Measurements from ENCODE around the gene HNRNPA0.

HNRNPA0 gene

DNA sequence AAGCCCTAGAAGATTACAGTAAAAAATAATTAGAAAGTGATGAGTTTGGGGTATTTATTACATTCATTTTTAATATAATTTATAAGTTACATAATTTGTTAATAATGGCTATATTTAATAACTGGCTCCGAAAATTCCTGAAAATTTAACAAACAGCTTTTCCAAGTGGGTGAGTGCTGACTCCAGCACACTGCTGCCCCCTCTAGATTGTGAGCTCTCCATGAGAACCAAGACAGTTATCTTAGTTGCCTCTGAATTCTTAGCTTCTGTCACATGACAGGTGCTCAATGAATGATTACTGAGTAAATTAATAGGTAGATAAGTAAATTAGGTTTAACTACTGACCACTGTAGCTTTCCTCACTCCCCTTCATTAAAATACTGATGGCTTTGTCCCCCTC, 26.1 kb downstream of the HNRNPA0 start:
- no peak for DNase-seq
- Histone ChIP-seq H3K9me3 (no peaks in the 10 kb centered on the region), H3K36me3 (no peaks in the 10 kb centered on the region), H3K4me3 (ENCODE audit: low read depth, low read length) (no peak overlapping the region), H3K27me3 (no peaks in the 10 kb centered on the region), H3K4me1 (no peaks in the 10 kb centered on the region)
- TF ChIP-seq, protein P1, sequence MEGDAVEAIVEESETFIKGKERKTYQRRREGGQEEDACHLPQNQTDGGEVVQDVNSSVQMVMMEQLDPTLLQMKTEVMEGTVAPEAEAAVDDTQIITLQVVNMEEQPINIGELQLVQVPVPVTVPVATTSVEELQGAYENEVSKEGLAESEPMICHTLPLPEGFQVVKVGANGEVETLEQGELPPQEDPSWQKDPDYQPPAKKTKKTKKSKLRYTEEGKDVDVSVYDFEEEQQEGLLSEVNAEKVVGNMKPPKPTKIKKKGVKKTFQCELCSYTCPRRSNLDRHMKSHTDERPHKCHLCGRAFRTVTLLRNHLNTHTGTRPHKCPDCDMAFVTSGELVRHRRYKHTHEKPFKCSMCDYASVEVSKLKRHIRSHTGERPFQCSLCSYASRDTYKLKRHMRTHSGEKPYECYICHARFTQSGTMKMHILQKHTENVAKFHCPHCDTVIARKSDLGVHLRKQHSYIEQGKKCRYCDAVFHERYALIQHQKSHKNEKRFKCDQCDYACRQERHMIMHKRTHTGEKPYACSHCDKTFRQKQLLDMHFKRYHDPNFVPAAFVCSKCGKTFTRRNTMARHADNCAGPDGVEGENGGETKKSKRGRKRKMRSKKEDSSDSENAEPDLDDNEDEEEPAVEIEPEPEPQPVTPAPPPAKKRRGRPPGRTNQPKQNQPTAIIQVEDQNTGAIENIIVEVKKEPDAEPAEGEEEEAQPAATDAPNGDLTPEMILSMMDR (IDR thresholded peaks at IDR 0.05; ENCODE audit: low read depth, low read length) = 0 out of 2 replicates have a peak, but pooled peaks have one; percentile 3

- H3K9me3 ChIP-seq = no peaks in the 10 kb centered on the region
- H3K4me3 ChIP-seq (ENCODE audit: low read depth, low read length) = no peak overlapping the region
- no peaks in the 10 kb centered on the region for H3K4me1 ChIP-seq
- no peaks in the 10 kb centered on the region for H3K36me3 ChIP-seq
- TF ChIP-seq, protein P1 (IDR thresholded peaks at IDR 0.05; ENCODE audit: low read depth, low read length) = no peak
- DNase-seq = no peak
- no peaks in the 10 kb centered on the region for H3K27me3 ChIP-seq
Measured at GRCh38 chr5:137727623-137728022, 26.5 kb downstream of the HNRNPA0 start.

DNA sequence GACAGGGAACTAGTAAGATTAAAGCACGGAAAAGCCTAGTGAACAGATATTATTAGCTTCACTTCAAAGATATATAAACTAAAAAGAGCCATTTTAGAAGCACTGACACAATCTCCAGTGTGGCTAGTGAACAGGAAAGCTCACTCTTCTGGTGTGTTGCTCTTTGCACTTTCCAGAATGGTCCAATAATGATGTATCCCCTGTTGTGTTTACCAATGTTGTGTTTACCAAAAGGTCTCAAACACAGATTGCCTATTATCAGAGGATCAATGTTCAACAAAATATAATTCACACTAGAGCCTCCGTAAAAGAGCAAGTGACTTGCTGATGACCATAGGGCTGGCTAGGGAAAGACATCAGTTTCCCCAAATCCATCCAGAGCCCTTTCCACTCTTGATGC, 29.9 kb downstream of the HNRNPA0 start:
- no peaks in the 10 kb centered on the region for H3K9me3 ChIP-seq
- DNase-seq = no peak
- no peaks in the 10 kb centered on the region for H3K36me3 ChIP-seq
- no peaks in the 10 kb centered on the region for H3K27me3 ChIP-seq
- no peak overlapping the region for H3K4me3 ChIP-seq (ENCODE audit: low read depth, low read length)
- TF ChIP-seq, protein P1 (IDR thresholded peaks at IDR 0.05; ENCODE audit: low read depth, low read length) = no peak
- no peaks in the 10 kb centered on the region for H3K4me1 ChIP-seq

GRCh38 chr5:137718611-137719010, 35.6 kb downstream of the HNRNPA0 start:
- Histone ChIP-seq H3K36me3 (no peaks in the 10 kb centered on the region), H3K27me3 (no peaks in the 10 kb centered on the region), H3K4me1 (peaks cover 8% of the 10 kb centered on the region), H3K4me3 (ENCODE audit: low read depth, low read length) (no peak overlapping the region), H3K9me3 (no peaks in the 10 kb centered on the region)
- DNase-seq = peak; percentile 24
- TF ChIP-seq, protein P1 (IDR thresholded peaks at IDR 0.05; ENCODE audit: low read depth, low read length) = no peak

DNA sequence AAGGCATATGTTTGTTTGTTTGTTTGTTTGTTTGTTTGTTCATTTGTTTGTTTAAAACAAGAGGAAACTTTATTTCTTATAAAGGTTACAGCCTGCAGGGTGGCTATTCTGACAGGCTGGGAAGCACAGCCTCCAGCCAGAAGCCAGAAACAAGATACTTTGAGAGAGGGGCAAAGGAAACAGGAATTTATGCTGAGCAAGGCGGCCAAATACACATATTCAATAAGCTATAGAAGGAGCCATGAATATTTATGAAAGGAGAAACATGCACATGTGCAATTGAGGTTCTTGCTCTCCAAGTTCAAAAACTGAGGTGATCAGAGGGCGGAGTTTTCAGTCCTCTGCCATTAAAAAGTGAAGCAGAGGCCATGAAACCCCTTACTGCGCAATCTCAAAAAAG, 37.8 kb downstream of the HNRNPA0 start:
- Histone ChIP-seq H3K4me1 (peaks cover 8% of the 10 kb centered on the region), H3K4me3 (ENCODE audit: low read depth, low read length) (no peak overlapping the region), H3K27me3 (no peaks in the 10 kb centered on the region), H3K36me3 (no peaks in the 10 kb centered on the region), H3K9me3 (no peaks in the 10 kb centered on the region)
- TF ChIP-seq, protein P1 (IDR thresholded peaks at IDR 0.05; ENCODE audit: low read depth, low read length) = no peak
- DNase-seq = no peak

GRCh38 chr5:137715456-137715855, 38.7 kb downstream of the HNRNPA0 start:
- Histone ChIP-seq H3K9me3 (no peaks in the 10 kb centered on the region), H3K27me3 (no peaks in the 10 kb centered on the region), H3K36me3 (no peaks in the 10 kb centered on the region), H3K4me1 (peaks cover 8% of the 10 kb centered on the region), H3K4me3 (ENCODE audit: low read depth, low read length) (no peak overlapping the region)
- no peak for DNase-seq
- TF ChIP-seq, protein P1 (IDR thresholded peaks at IDR 0.05; ENCODE audit: low read depth, low read length) = no peak
